ENCODE results near the gene RAET1G. TPM values are rescaled to one million over a fixed set of nuclear protein-coding genes. Genes with fewer than 3 reads are reported as not detected.
"Not testable (repeated sequence)": the region's sequence is repeated elsewhere in the genome, so short reads cannot be mapped to it uniquely, and the experiment has no call there.

The RAET1G gene
- total RNA-seq, 2 experiments from 2014 or later, result not detected

GRCh38 chr6:149948011-149948410 lies 25.1 kb upstream of the RAET1G start:
- peaks cover 57% of the 10 kb centered on the region for H3K27me3 Mint-ChIP-seq

DNA sequence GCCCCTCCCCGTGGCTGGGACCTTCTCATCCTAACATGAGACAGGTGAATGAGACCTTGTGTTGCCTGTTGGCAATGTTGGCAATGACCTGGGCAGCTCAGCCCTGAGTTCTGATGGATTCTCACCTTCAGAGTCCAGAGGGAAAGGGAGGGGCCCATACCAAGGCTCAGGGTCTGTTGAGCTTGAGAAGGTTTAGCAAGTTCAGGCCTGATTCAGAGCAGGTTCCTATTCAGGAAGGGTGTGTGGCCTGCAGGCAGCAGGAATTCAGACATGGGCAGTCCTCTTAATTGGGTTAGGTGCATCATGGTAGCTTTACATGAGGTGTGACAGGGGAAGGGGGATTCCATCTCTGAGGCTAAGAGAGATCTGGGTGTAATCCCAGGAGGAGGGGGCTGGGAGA lies 24.6 kb upstream of the RAET1G start:
- DNase-seq; H3K9me3 Mint-ChIP-seq; ATAC-seq (ENCODE audit: low read depth); H3K36me3 Mint-ChIP-seq; H3K4me3 Mint-ChIP-seq; POLR2A ChIA-PET; H3K4me1 Mint-ChIP-seq; H3K27ac Mint-ChIP-seq: not testable (repeated sequence)
- peaks cover 57% of the 10 kb centered on the region for H3K27me3 Mint-ChIP-seq

More at GRCh38 chr6:149948011-149948410, 25.1 kb upstream of the RAET1G start:
- Mint-ChIP-seq H3K4me1 (peaks cover 1% of the 10 kb centered on the region), H3K27ac (no peak overlapping the region), H3K4me3 (no peak overlapping the region), H3K9me3 (no peaks in the 10 kb centered on the region), H3K36me3 (no peaks in the 10 kb centered on the region)
- ATAC-seq (ENCODE audit: low read depth) (no peak), DNase-seq (no peak)
- POLR2A ChIA-PET, result no interaction called here

GRCh38 chr6:149946631-149947030 lies 23.7 kb upstream of the RAET1G start:
- POLR2A ChIA-PET; ATAC-seq (ENCODE audit: low read depth): not testable (repeated sequence)

GRCh38 chr6:149945276-149945675 lies 22.4 kb upstream of the RAET1G start:
- H3K4me3 Mint-ChIP-seq; H3K9me3 Mint-ChIP-seq; DNase-seq; H3K36me3 Mint-ChIP-seq; H3K27ac Mint-ChIP-seq; POLR2A ChIA-PET; ATAC-seq (ENCODE audit: low read depth): not testable (repeated sequence)
- Mint-ChIP-seq H3K4me1 (peaks cover 14% of the 10 kb centered on the region), H3K27me3 (peaks cover 53% of the 10 kb centered on the region)

More at GRCh38 chr6:149946631-149947030, 23.7 kb upstream of the RAET1G start:
- not testable (repeated sequence) for DNase-seq, H3K36me3 Mint-ChIP-seq, H3K9me3 Mint-ChIP-seq, H3K27ac Mint-ChIP-seq, H3K4me1 Mint-ChIP-seq, H3K4me3 Mint-ChIP-seq
- peaks cover 54% of the 10 kb centered on the region for H3K27me3 Mint-ChIP-seq

DNA sequence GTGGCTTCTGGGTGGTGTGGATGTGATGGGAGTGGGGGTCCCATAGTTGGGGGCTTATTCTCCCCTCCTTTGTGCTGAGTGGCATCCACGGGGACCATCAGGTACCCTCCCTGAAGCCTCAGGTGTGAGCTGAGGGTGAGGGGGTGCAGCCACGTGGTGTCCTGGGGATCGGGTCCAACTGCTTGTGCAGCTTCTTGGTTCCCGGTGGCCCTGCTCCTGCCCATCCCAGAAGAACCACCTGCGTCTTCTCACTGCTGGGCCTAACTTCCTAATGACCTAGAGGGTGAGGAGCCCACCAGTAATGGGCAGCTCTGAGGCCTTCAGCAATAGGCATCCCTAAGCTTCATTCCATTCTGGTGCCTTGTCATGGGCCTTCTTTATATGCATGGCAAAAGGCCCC lies 20.4 kb upstream of the RAET1G start:
- H3K27ac Mint-ChIP-seq; ATAC-seq (ENCODE audit: low read depth); H3K9me3 Mint-ChIP-seq; DNase-seq; POLR2A ChIA-PET; H3K36me3 Mint-ChIP-seq; H3K4me3 Mint-ChIP-seq: not testable (repeated sequence)
- Mint-ChIP-seq H3K27me3 (peaks cover 55% of the 10 kb centered on the region), H3K4me1 (peaks cover 27% of the 10 kb centered on the region)

DNA sequence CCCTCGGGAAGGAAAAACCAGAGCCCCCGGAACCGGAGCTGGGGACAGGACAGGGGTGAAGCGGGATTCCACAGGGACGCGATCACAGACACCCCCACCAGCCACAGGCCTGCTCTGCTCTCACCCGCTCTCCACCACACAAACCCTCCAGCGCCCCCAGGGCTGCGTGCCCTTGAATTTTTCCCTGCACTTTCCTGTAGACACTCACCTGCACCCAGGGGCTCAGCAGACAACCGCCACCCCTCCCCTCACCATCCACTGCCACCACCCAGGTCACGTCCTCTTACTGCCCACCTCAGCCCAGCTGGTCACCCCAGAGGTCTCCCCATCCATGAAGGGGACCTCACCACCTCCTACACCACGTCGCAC lies 19.5 kb upstream of the RAET1G start:
- Mint-ChIP-seq H3K9me3 (no peaks in the 10 kb centered on the region), H3K27me3 (peaks cover 56% of the 10 kb centered on the region), H3K4me3 (peak overlapping the region; percentile 92), H3K27ac (peak overlapping the region; percentile 31), H3K36me3 (no peaks in the 10 kb centered on the region), H3K4me1 (peaks cover 29% of the 10 kb centered on the region)
- DNase-seq (no peak), ATAC-seq (ENCODE audit: low read depth) (no peak)
- POLR2A ChIA-PET, result no interaction called here

- Mint-ChIP-seq H3K9me3 (no peaks in the 10 kb centered on the region), H3K4me3 (peak within 1 kb of the TSS; percentile 92), H3K27me3 (peaks cover 62% of the 10 kb centered on the region), H3K27ac (peak within 1 kb of the TSS; percentile 83), H3K36me3 (no peaks in the 10 kb centered on the region), H3K4me1 (peaks cover 29% of the 10 kb centered on the region)
- ATAC-seq (ENCODE audit: low read depth) (peak; percentile 89), DNase-seq (peak; percentile 80)
- POLR2A ChIA-PET, result no interaction called here
Observed at GRCh38 chr6:149941583-149942460, 18.9 kb upstream of the RAET1G start, which contains the start of gene ULBP2. Gene ULBP2, plus strand, starts transcription at chr6:149942014. Its CDS starts 59 bp downstream, at chr6:149942073.

GRCh38 chr6:149940672-149940982 lies 17.7 kb upstream of the RAET1G start:
- peaks cover 70% of the 10 kb centered on the region for H3K27me3 Mint-ChIP-seq

GRCh38 chr6:149939909-149940671 lies 17.2 kb upstream of the RAET1G start:
- Mint-ChIP-seq H3K36me3 (no peaks in the 10 kb centered on the region), H3K4me1 (peaks cover 31% of the 10 kb centered on the region), H3K27me3 (peaks cover 75% of the 10 kb centered on the region), H3K4me3 (peak overlapping the region; percentile 22), H3K27ac (no peak overlapping the region), H3K9me3 (no peaks in the 10 kb centered on the region)
- POLR2A ChIA-PET, result no interaction called here
- DNase-seq, result no peak
- ATAC-seq (ENCODE audit: low read depth), result no peak

More at GRCh38 chr6:149940672-149940982, 17.7 kb upstream of the RAET1G start:
- ATAC-seq (ENCODE audit: low read depth), result no peak
- no peaks in the 10 kb centered on the region for H3K36me3 Mint-ChIP-seq
- H3K4me1 Mint-ChIP-seq, result peaks cover 29% of the 10 kb centered on the region
- H3K4me3 Mint-ChIP-seq, result peak overlapping the region; percentile 22
- no peak for DNase-seq
- POLR2A ChIA-PET, result no interaction called here
- H3K27ac Mint-ChIP-seq, result no peak overlapping the region
- H3K9me3 Mint-ChIP-seq, result no peaks in the 10 kb centered on the region

- ATAC-seq (ENCODE audit: low read depth), result no peak
- Mint-ChIP-seq H3K36me3 (no peaks in the 10 kb centered on the region), H3K4me1 (peaks cover 39% of the 10 kb centered on the region), H3K4me3 (peak overlapping the region; percentile 71), H3K27ac (peak overlapping the region; percentile 43), H3K9me3 (no peaks in the 10 kb centered on the region), H3K27me3 (peaks cover 81% of the 10 kb centered on the region)
- POLR2A ChIA-PET, result no interaction called here
- DNase-seq, result no peak
Observed at GRCh38 chr6:149939356-149939648, 16.4 kb upstream of the RAET1G start.

DNA sequence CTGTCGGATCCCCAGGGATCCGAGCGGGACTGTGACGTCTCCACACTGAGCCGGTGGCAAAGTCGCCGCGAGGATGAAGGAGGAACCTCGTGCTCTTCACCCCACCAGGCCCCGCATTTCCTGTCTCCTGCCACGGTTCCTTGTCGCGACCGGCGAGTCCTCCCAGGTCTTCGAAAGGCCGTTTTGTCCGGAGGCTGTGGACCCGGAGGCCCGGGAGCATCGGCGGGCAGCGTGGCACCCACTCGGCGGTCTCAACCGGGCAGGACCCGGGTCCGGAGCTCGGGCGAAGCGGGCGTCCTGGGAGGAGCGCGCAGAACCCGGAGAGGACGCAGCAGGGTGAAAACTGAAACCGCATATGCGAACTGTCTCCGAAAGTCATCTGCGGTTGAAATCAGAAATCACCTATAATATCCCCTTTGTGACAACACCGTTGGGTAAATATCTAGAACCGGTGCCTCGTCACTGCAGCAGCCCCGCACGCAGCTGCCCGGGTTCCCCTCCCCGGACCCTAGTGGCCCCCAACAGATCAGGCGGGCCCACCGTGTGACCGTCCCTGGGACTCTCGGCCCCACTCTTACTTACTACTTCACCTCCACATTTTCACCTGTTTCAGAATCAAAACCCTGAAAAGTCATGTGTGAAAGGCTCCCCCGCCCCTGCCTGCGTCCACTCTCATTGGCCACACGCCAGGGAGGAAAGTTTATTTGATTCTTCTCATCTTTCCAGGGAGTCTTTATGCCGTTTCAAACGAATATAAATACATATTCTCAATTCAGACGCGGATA lies 15.8 kb upstream of the RAET1G start:
- peak; percentile 67 for DNase-seq
- POLR2A ChIA-PET, result no interaction called here
- ATAC-seq (ENCODE audit: low read depth), result peak; percentile 10
- Mint-ChIP-seq H3K27me3 (peaks cover 83% of the 10 kb centered on the region), H3K4me1 (peaks cover 40% of the 10 kb centered on the region), H3K4me3 (peak overlapping the region; percentile 71), H3K36me3 (no peaks in the 10 kb centered on the region), H3K27ac (peak overlapping the region; percentile 43), H3K9me3 (no peaks in the 10 kb centered on the region)

GRCh38 chr6:149938013-149938570 lies 15.2 kb upstream of the RAET1G start:
- H3K9me3 Mint-ChIP-seq, DNase-seq, POLR2A ChIA-PET, H3K36me3 Mint-ChIP-seq, H3K27ac Mint-ChIP-seq: not testable (repeated sequence)
- Mint-ChIP-seq H3K4me1 (peaks cover 40% of the 10 kb centered on the region), H3K4me3 (peak overlapping the region; percentile 71), H3K27me3 (peaks cover 86% of the 10 kb centered on the region)
- peak; percentile 21 for ATAC-seq (ENCODE audit: low read depth)

DNA sequence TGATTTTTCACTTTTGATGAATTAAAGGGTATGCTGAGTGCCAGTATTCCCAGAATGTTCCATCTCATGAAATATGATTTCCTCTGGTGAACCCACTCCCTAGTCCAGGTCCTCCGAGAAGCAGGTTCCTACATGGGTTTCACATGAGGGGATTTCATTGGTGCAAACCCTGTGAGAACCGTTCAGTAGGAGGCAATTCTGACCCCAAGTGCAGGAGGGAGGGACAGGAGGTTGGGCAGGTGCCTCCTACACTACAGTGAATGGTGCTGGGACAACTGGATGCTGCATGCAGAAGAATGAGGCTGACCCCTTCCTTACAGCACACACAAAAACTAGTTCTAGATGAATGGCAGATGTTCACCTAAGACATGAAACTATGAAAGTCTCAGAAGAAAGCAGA lies 13.8 kb upstream of the RAET1G start:
- no peaks in the 10 kb centered on the region for H3K36me3 Mint-ChIP-seq
- H3K27me3 Mint-ChIP-seq, result peaks cover 86% of the 10 kb centered on the region
- DNase-seq (no peak), ATAC-seq (ENCODE audit: low read depth) (no peak)
- no peak overlapping the region for H3K4me3 Mint-ChIP-seq
- POLR2A ChIA-PET, result no interaction called here
- H3K4me1 Mint-ChIP-seq, result peaks cover 35% of the 10 kb centered on the region
- no peak overlapping the region for H3K27ac Mint-ChIP-seq
- H3K9me3 Mint-ChIP-seq, result no peaks in the 10 kb centered on the region
